Measurements from ENCODE around the gene ADAM22.

DNA sequence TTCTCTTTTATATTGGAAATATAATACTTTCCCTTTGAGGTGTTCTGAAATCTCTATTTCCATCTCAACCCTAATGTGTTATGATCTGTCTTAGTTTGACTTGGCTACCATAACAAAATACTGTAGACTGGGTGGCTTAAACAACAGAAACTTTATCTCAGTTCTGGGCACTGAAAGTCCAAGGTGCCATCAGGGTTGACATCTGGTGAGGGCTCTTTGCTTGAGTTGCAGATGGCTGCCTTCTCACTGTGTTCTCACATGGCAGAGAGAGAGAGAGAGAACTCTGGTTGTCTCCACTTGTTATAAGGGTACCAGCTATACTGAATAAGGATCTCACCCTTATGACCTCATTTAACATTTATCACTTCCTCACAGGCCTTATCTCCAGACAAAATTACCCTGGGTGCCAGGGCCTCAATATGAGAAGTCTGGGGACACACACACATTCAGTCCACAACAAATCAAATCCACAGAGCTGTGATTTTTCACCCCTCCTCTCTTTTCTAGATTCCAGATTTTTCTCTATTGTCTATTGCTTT is 181.3 kb downstream of the ADAM22 start:
- TF ChIP-seq CTCF (conservative IDR thresholded peaks at IDR 0.05; ENCODE audit: low read depth, low read length) = no peak
- TF ChIP-seq EZH2 (IDR thresholded peaks at IDR 0.05; ENCODE audit: borderline replicate concordance, low read depth, low read length, poor library complexity, severe bottlenecking) = no peak

All from A673 (cell line).